Hepatocyte (in vitro differentiated cells): ENCODE results near the gene GJC2. TPM values are rescaled to one million over a fixed set of nuclear protein-coding genes. Genes with fewer than 3 reads are reported as not detected.

Experiments
- DNase-seq: peaks from one replicate; pipeline ENCODE4 v3.0.0-alpha.2; 2016; ENCODE audit warnings: low spot score
- H2AFZ ChIP-seq: fragments of 200-600 bp; sonication (generic); 2 replicates; pipeline ENCODE4 v1.6.0; 2016; ENCODE audit warnings: antibody characterized with exemption, mild to moderate bottlenecking
- H3K27ac ChIP-seq: fragments of 200-600 bp; sonication (generic); 2 replicates; pipeline ENCODE4 v1.5.1; 2016; ENCODE audit warnings: mild to moderate bottlenecking
- H3K27me3 ChIP-seq: fragments of 200-600 bp; sonication (generic); 2 replicates; pipeline ENCODE4 v1.6.1; 2016
- H3K36me3 ChIP-seq: fragments of 200-600 bp; sonication (generic); replicated peaks from 2 replicates; pipeline ENCODE4 v1.5.1; 2016; ENCODE audit warnings: low read depth; ENCODE audit not compliant: insufficient read depth
- H3K4me1 ChIP-seq: fragments of 200-600 bp; sonication (generic); 2 replicates; pipeline ENCODE4 v1.5.1; 2016; ENCODE audit warnings: mild to moderate bottlenecking, moderate library complexity; ENCODE audit not compliant: insufficient read depth
- H3K4me2 ChIP-seq: fragments of 200-600 bp; sonication (generic); 2 replicates; pipeline ENCODE4 v1.6.0; 2016
- H3K4me3 ChIP-seq: fragments of 200-600 bp; sonication (generic); 2 replicates; pipeline ENCODE4 v1.5.1; 2016; ENCODE audit warnings: mild to moderate bottlenecking
- H3K79me2 ChIP-seq: fragments of 200-600 bp; sonication (generic); 2 replicates; pipeline ENCODE4 v1.6.0; 2017; ENCODE audit warnings: mild to moderate bottlenecking
- H3K9me2 ChIP-seq: fragments of 200-600 bp; sonication (generic); replicated peaks from 2 replicates; pipeline ENCODE4 v1.6.0; 2017; ENCODE audit warnings: mild to moderate bottlenecking; ENCODE audit not compliant: insufficient read depth
- H3K9me3 ChIP-seq: fragments of 200-600 bp; sonication (generic); 2 replicates; pipeline ENCODE4 v1.5.1; 2016; ENCODE audit warnings: low read depth, mild to moderate bottlenecking
- H4K20me1 ChIP-seq: fragments of 200-600 bp; sonication (generic); 2 replicates; pipeline ENCODE4 v1.6.0; 2016; ENCODE audit warnings: mild to moderate bottlenecking; ENCODE audit not compliant: insufficient read depth, poor library complexity, severe bottlenecking
- CTCF ChIP-seq: fragments of 200-600 bp; sonication (generic); IDR thresholded peaks from 2 replicates; pipeline ENCODE4 v1.5.1; 2016; ENCODE audit warnings: antibody characterized with exemption, mild to moderate bottlenecking; ENCODE audit not compliant: poor library complexity
- EZH2 ChIP-seq: fragments of 200-600 bp; sonication (generic); IDR thresholded peaks from 2 replicates; pipeline ENCODE4 v1.6.1; 2016; ENCODE audit warnings: antibody characterized with exemption, mild to moderate bottlenecking, borderline replicate concordance
- EZH2phosphoT487 ChIP-seq: fragments of 200-600 bp; sonication (generic); IDR thresholded peaks from one replicate; pipeline ENCODE4 v1.6.1; 2018; ENCODE audit warnings: antibody characterized with exemption, mild to moderate bottlenecking, low read depth, moderate library complexity; ENCODE audit not compliant: unreplicated experiment, severe bottlenecking
- WGBS: methylation state at CpG from one replicate; pipeline ENCODE4 v1.1.6; 2016; ENCODE audit warnings: low lambda C conversion rate; ENCODE audit errors: missing lambda C conversion rate; 5-methylcytosine and 5-hydroxymethylcytosine counted together
- polyA plus RNA-seq: library from polyadenylated mRNA; unstranded; fragments of >200 nt; fragmentation: Nextera tagmentation; extraction: Ambion mirVana; gene quantifications from 2 replicates; pipeline ENCODE4 v1.2.1, GENCODE V29; 2016
- total RNA-seq: library from RNA; depleted of rRNA; stranded (reverse); fragments of >200 nt; gene quantifications from 2 replicates; pipeline ENCODE4 v1.2.3, GENCODE V29; 2014

Gene GJC2
- total and polyA plus RNA-seq, 2 experiments from 2014 or later: 0.40 to 1.6 TPM

DNA sequence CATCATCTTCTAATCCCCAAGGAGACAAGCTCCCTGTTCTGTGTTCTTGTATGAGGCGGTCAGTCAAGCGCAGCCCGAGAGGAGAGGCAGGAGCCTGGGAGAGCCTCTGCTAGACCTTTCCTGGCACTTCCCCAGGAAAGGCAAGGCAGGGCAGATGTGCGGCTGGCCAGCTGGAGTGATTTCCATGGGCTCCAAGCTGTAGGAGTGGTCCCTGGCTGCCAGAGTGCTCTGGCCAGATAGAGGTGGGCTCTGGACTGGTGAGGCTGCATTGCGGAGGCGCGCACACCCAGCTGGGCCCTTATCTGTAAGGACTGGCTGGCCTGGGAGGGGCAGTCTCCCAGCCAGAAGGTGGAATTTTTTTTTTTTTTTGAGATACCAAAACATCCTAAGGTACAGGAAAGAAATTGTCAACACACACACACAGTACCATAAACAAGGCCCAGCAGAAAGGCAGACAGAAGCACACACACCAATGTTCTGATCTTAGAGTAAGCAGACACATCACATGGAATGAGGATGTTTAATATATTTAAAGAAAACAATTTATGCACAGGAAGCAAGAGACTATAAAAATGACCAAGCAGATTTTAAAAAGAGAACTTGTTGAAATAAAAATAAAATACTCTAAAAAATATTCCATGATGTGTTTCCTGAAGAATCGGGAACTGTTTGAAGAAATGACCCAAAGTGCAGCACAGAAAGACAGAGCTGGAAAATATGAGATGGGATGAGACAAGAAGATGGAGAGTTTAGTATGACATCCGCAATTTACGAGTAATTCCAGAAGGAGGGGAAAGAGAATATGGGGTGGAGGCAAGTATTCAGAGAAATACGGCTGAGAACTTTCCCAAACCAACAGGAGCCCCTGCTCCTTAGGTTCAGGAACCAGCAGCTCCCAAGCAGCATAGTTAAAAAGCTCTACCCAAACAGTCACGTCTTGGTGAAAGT is 29.3 kb downstream of the GJC2 start:
- WGBS: 79% methylated on average over 12 of the region's 12 CpGs
- H2AFZ ChIP-seq: no peak overlapping the region
- H3K27ac ChIP-seq: peak overlapping the region; percentile 55
- no peak overlapping the region for H3K4me2 ChIP-seq
- no peak for TF ChIP-seq CTCF
- no peak for TF ChIP-seq EZH2phosphoT487
- TF ChIP-seq EZH2: no peak
- H3K79me2 ChIP-seq: no peaks in the 10 kb centered on the region
- no peaks in the 10 kb centered on the region for H3K27me3 ChIP-seq
- H3K4me1 ChIP-seq: no peaks in the 10 kb centered on the region
- no peaks in the 10 kb centered on the region for H3K36me3 ChIP-seq
- no peaks in the 10 kb centered on the region for H3K9me3 ChIP-seq
- no peaks in the 10 kb centered on the region for H4K20me1 ChIP-seq
- H3K4me3 ChIP-seq: no peak overlapping the region
- H3K9me2 ChIP-seq: no peaks in the 10 kb centered on the region
- DNase-seq: no peak

DNA sequence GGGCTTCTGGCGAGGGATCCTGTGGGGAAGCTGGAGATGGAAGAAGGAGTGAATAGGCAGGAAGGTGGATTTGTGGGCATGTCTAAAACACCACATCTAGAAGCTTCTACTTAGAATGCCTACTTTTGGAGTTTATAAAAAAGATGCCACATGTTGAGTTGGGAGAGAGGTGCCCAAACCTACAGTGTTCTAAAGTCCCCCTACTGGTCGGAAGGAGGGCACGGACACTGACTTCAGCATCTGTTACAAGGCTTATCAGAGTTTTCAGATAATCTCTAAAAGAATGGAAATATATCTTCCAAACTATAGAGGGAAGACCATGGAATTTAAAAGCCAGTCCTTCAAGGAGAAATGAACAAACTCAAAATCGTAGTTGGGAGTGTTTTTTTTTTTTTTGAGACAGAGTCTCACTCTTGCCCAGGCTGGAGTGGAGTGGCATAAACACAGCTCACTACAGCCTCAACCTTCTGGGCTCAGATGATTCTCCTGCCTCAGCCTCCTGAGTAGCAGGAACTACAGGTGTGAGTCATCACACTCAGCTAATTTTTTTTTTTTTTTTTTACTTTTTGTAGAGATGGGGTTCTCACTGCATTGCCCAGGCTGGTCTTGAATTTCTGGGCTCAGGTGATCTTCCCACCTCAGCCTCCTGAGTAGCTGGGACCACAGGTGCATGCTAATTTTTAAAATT is 30.7 kb downstream of the GJC2 start:
- Histone ChIP-seq H3K27ac (no peak overlapping the region), H3K36me3 (no peaks in the 10 kb centered on the region), H2AFZ (no peak overlapping the region), H3K79me2 (no peaks in the 10 kb centered on the region), H3K9me3 (no peaks in the 10 kb centered on the region), H3K27me3 (no peaks in the 10 kb centered on the region), H3K4me1 (no peaks in the 10 kb centered on the region), H4K20me1 (no peaks in the 10 kb centered on the region), H3K4me2 (no peak overlapping the region), H3K4me3 (no peak overlapping the region), H3K9me2 (no peaks in the 10 kb centered on the region)
- no peak for DNase-seq
- TF ChIP-seq EZH2phosphoT487: no peak
- peak; percentile 9 for TF ChIP-seq CTCF
- 83% methylated on average over 4 of the region's 4 CpGs for WGBS

DNA sequence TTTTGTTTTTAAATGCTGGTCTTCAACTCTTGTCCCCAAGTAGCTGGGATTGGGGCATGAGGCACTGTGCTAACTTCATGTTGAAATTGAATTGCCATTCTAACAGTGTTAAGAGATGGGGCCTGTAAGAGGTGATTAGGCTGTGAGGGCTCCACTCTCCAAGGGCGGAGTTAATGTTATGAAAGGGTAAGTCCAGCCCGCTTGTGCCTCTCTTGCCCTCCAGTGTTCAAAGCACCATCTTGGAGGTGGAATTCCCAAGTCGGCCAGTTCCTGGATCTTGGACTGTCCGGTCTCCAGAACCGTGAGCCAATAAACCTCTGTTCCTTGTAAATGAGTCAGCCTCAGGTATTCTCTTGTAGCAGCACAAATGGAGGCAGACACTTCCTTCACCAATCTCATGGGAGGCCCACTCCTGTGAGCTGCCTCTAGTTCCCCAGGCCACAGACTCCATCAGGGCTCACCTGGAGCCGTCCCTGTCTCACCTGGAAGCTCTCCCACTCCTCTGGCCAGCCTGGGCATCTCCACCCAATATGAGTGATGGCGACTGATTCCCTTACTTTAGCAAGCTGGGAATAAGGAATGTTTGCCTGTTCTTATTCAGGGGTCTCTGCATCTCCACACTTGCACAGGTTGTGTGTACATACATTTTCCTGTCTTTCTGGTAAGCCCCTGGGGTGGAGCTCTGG is 31.4 kb downstream of the GJC2 start:
- no peak for DNase-seq
- WGBS: 93% methylated on average over 7 of the region's 7 CpGs
- no peak overlapping the region for H3K27ac ChIP-seq

More for the DNA sequence above, 31.4 kb downstream of the GJC2 start:
- Histone ChIP-seq H3K4me1 (no peaks in the 10 kb centered on the region), H3K27me3 (no peaks in the 10 kb centered on the region), H3K9me3 (no peaks in the 10 kb centered on the region), H3K79me2 (no peaks in the 10 kb centered on the region), H3K4me3 (no peak overlapping the region), H4K20me1 (no peaks in the 10 kb centered on the region), H3K4me2 (no peak overlapping the region), H3K36me3 (no peaks in the 10 kb centered on the region), H3K9me2 (no peaks in the 10 kb centered on the region), H2AFZ (no peak overlapping the region)
- TF ChIP-seq EZH2: no peak
- no peak for TF ChIP-seq EZH2phosphoT487
- no peak for TF ChIP-seq CTCF
